Measurements from ENCODE around the gene BOC.

GRCh38 chr3:113287111-113287802, 75.9 kb downstream of the BOC start:
- no peak for TF ChIP-seq EZH2 (IDR thresholded peaks at IDR 0.05; ENCODE audit: borderline replicate concordance)
- no peak for TF ChIP-seq CTCF (IDR thresholded peaks at IDR 0.05; ENCODE audit: poor library complexity)
- no peak for TF ChIP-seq EZH2phosphoT487 (IDR thresholded peaks at IDR 0.05; ENCODE audit: low read depth, severe bottlenecking, unreplicated experiment)
